ENCODE data around the gene NNMT.

The NNMT gene

GRCh38 chr11:114353443-114353842 is 57.2 kb downstream of the NNMT start:
- FAIRE-seq, result no peak

DNA sequence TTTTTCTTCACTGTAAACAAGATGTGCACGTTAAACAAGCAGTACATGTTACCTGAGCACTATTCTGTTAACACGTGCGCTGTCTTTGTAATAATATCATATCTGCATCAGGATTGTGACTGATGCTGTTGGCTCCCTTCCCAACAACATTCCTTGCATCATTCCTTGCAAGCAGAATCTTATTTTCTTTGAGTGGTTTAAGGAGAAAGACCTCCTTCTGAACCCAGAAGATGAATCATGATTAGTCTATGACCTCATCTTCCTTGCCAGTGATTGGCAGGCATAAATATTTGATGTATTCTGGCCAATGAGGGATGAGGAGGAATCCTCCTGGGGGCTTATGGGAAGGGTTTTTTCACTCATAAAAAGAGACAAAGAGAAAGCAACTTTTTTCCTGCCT is 57.9 kb downstream of the NNMT start:
- FAIRE-seq, result no peak

DNA sequence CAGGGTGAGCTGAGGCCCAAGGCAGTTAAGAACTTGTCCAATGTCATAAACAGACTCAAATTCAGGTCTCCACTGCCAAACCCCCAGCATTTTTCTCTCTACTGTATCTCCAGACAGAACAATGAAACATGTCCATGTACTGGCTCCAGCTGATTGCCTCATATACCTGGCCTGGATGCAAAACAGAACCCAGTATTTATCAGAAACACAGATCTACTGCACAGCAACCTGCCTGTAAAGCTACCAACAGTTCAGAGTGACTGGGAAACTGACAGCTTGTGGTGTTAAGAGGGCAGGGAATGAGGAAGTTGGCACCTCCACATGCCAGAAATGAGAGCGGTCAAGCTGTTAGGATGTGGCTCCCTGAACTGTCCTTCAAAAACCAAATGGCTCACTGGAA is 62.5 kb downstream of the NNMT start:
- FAIRE-seq, result no peak

DNA sequence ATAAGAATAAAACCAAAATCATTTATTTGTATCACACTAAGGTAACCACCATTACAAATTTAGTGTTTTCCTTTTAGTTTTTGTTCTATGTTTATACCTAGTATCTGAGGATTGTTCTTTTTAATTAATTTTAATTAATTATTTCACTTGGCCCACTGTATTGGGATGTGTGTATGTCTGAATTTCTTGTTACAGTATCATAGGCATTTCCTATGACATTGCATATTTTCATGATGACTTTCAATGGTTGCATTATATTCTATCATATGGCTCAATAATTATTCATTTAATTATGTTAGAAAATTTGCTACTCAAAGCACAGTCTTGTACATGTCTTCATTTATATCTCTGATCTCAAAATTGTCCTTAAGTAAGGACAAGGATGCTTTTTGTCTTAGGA is 63.1 kb downstream of the NNMT start:
- no peak for FAIRE-seq

- FAIRE-seq, result no peak
These were observed 66.1 kb downstream of the NNMT start for GRCh38 chr11:114362326-114362725.

GRCh38 chr11:114362958-114363357 is 66.8 kb downstream of the NNMT start:
- no peak for FAIRE-seq

All from islet of Langerhans (tissue), 1 donor.